PFSK-1 (cell line): Measurements from ENCODE around the gene ISM1.

ENCODE experiments used
- FOXP2 ChIP-seq: optimal IDR thresholded peaks from 2 replicates; pipeline ENCODE3; 2011; ENCODE audit warnings: borderline replicate concordance, control low read depth, inconsistent platforms; ENCODE audit not compliant: insufficient read depth; ENCODE audit errors: extremely low read length, extremely low read depth
- POLR2AphosphoS5 ChIP-seq: IDR thresholded peaks from 2 replicates; pipeline ENCODE4 v1.6.1; 2012; ENCODE audit warnings: low read depth, mild to moderate bottlenecking, control low read depth, low read length, moderate library complexity
- TAF1 ChIP-seq: IDR thresholded peaks from 2 replicates; pipeline ENCODE4 v1.6.1; 2012; ENCODE audit warnings: low read length, control low read depth, borderline replicate concordance; ENCODE audit not compliant: insufficient read depth
- TF ChIP-seq, protein P1 (sequence below), 2 experiments: IDR thresholded peaks; 2 replicates each; pipeline versions ENCODE4 v1.6.1 to v1.8.0; 2011 to 2012; ENCODE audit warnings: low read depth in 2 of 2, low read length in 2 of 2, control low read depth in 1 of 2, inconsistent platforms in 1 of 2, mild to moderate bottlenecking in 1 of 2, moderate library complexity in 1 of 2; ENCODE audit not compliant: insufficient read depth in 1 of 2

DNA sequence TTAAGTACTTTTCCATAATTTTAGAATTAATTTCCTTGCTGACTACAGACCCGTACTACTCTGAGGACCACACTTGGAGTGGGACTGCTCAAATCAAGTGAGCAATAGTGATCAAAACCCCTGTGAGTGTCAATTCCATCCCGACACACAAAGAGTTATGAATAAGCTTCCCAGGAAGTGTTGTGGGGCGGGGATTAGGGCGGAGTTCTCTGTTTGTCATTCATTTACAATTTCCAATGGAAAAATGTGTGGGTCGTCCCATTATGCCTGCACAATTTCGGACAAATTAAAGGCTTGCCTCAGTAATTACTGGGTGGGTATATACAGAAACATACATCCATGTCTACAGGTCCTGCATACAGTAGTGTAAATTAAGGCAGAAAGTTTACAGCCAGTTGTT is 84.2 kb downstream of the ISM1 start:
- TF ChIP-seq, protein P1, sequence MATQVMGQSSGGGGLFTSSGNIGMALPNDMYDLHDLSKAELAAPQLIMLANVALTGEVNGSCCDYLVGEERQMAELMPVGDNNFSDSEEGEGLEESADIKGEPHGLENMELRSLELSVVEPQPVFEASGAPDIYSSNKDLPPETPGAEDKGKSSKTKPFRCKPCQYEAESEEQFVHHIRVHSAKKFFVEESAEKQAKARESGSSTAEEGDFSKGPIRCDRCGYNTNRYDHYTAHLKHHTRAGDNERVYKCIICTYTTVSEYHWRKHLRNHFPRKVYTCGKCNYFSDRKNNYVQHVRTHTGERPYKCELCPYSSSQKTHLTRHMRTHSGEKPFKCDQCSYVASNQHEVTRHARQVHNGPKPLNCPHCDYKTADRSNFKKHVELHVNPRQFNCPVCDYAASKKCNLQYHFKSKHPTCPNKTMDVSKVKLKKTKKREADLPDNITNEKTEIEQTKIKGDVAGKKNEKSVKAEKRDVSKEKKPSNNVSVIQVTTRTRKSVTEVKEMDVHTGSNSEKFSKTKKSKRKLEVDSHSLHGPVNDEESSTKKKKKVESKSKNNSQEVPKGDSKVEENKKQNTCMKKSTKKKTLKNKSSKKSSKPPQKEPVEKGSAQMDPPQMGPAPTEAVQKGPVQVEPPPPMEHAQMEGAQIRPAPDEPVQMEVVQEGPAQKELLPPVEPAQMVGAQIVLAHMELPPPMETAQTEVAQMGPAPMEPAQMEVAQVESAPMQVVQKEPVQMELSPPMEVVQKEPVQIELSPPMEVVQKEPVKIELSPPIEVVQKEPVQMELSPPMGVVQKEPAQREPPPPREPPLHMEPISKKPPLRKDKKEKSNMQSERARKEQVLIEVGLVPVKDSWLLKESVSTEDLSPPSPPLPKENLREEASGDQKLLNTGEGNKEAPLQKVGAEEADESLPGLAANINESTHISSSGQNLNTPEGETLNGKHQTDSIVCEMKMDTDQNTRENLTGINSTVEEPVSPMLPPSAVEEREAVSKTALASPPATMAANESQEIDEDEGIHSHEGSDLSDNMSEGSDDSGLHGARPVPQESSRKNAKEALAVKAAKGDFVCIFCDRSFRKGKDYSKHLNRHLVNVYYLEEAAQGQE (IDR thresholded peaks at IDR 0.05; ENCODE audit: insufficient read depth in 1 of 2, low read depth in 2 of 2, low read length in 2 of 2), result no peak
- TF ChIP-seq POLR2AphosphoS5, result no peak
- no peak for TF ChIP-seq FOXP2
- no peak for TF ChIP-seq TAF1
